Ishikawa (cell line): Measurements from ENCODE around the gene TMEM237.
A peak's percentile ranks its signal among the peaks of the same experiment; 100 is the strongest.

Experiments used
- CEBPB ChIP-seq: IDR thresholded peaks from 2 replicates; pipeline ENCODE4 v1.6.1; 2012
- CREB1 ChIP-seq: IDR thresholded peaks from 2 replicates; pipeline ENCODE4 v1.6.1; 2012; ENCODE audit warnings: low read depth
- EGR1 ChIP-seq: IDR thresholded peaks from 2 replicates; pipeline ENCODE4 v1.6.1; 2012
- EP300 ChIP-seq: IDR thresholded peaks from 2 replicates; pipeline ENCODE4 v1.6.1; 2012; ENCODE audit warnings: borderline replicate concordance
- FOXM1 ChIP-seq: IDR thresholded peaks from 2 replicates; pipeline ENCODE4 v1.6.1; 2012; ENCODE audit warnings: low read depth, borderline replicate concordance
- NFIC ChIP-seq: IDR thresholded peaks from 2 replicates; pipeline ENCODE4 v1.6.1; 2012
- RAD21 ChIP-seq: IDR thresholded peaks from 2 replicates; pipeline ENCODE4 v1.6.1; 2012; ENCODE audit warnings: low read depth
- TAF1 ChIP-seq: IDR thresholded peaks from 2 replicates; pipeline ENCODE4 v1.6.1; 2012; ENCODE audit warnings: low read depth, mild to moderate bottlenecking
- TCF12 ChIP-seq: IDR thresholded peaks from 2 replicates; pipeline ENCODE4 v1.6.1; 2012; ENCODE audit warnings: low read depth
- TEAD4 ChIP-seq: IDR thresholded peaks from 2 replicates; pipeline ENCODE4 v1.6.1; 2012
- YY1 ChIP-seq: IDR thresholded peaks from 2 replicates; pipeline ENCODE4 v1.6.1; 2012; ENCODE audit warnings: low read depth
- ZBTB7A ChIP-seq: IDR thresholded peaks from 2 replicates; pipeline ENCODE4 v1.6.1; 2012; ENCODE audit warnings: low read depth
- TF ChIP-seq, protein P1 (sequence below): IDR thresholded peaks from 2 replicates; pipeline ENCODE4 v1.6.1; 2012
- TF ChIP-seq, protein P2 (sequence below): IDR thresholded peaks from 2 replicates; pipeline ENCODE4 v1.6.1; 2012
- TF ChIP-seq, protein P3 (sequence below): IDR thresholded peaks from 2 replicates; pipeline ENCODE4 v1.6.1; 2012; ENCODE audit warnings: low read depth, mild to moderate bottlenecking

Gene TMEM237

DNA sequence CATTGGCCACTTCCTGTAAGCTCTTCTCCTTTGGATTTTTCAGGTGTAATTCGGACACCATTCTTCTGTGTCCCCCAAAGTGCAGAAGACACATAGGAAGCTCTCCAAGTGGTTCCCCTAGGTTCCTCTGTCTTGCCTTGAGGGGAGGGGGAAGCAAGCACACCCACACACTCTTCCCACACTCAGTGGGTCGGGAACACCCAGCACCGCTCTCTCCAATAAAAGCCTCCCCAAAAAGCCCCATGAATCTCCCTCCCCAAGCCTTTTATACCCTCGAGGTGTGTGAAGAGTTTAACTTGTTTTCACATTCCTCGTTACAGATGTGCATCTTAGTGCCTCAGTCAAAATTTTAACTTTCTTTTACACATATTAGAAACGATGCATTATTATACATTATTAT lies 9.9 kb upstream of the TMEM237 start:
- TF ChIP-seq FOXM1 (no peak), ZBTB7A (no peak), EGR1 (no peak), CREB1 (no peak), CEBPB (no peak), RAD21 (no peak), TAF1 (no peak), EP300 (no peak), NFIC (no peak), TCF12 (no peak)
- TF ChIP-seq, protein P1, sequence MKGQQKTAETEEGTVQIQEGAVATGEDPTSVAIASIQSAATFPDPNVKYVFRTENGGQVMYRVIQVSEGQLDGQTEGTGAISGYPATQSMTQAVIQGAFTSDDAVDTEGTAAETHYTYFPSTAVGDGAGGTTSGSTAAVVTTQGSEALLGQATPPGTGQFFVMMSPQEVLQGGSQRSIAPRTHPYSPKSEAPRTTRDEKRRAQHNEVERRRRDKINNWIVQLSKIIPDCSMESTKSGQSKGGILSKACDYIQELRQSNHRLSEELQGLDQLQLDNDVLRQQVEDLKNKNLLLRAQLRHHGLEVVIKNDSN = no peak
- TF ChIP-seq, protein P2, sequence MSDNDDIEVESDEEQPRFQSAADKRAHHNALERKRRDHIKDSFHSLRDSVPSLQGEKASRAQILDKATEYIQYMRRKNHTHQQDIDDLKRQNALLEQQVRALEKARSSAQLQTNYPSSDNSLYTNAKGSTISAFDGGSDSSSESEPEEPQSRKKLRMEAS = no peak

DNA sequence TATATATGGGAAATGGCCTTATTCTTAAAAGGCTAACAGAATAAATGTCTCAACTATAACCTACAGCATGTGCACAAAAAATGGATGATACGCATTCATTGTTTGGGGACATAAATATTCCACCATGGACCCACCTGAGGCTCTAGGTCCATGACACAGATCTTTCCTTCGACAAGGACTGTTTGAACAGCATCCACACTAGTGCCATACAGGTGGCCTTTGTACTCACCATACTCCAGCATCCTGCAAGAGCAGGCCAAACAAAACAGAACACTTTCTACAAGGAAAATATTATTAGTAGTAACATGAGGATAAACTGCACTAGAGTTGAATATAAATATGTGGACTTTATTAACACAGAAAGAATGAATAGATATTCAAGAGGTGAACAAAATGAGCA lies 6.1 kb upstream of the TMEM237 start:
- TF ChIP-seq FOXM1 (no peak), EP300 (no peak), CREB1 (no peak), NFIC (no peak), YY1 (no peak), RAD21 (no peak), EGR1 (no peak), CEBPB (no peak), TEAD4 (no peak), ZBTB7A (no peak), TAF1 (no peak)
- TF ChIP-seq, protein P3, sequence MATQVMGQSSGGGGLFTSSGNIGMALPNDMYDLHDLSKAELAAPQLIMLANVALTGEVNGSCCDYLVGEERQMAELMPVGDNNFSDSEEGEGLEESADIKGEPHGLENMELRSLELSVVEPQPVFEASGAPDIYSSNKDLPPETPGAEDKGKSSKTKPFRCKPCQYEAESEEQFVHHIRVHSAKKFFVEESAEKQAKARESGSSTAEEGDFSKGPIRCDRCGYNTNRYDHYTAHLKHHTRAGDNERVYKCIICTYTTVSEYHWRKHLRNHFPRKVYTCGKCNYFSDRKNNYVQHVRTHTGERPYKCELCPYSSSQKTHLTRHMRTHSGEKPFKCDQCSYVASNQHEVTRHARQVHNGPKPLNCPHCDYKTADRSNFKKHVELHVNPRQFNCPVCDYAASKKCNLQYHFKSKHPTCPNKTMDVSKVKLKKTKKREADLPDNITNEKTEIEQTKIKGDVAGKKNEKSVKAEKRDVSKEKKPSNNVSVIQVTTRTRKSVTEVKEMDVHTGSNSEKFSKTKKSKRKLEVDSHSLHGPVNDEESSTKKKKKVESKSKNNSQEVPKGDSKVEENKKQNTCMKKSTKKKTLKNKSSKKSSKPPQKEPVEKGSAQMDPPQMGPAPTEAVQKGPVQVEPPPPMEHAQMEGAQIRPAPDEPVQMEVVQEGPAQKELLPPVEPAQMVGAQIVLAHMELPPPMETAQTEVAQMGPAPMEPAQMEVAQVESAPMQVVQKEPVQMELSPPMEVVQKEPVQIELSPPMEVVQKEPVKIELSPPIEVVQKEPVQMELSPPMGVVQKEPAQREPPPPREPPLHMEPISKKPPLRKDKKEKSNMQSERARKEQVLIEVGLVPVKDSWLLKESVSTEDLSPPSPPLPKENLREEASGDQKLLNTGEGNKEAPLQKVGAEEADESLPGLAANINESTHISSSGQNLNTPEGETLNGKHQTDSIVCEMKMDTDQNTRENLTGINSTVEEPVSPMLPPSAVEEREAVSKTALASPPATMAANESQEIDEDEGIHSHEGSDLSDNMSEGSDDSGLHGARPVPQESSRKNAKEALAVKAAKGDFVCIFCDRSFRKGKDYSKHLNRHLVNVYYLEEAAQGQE = no peak
- TF ChIP-seq, protein P1 = no peak
- TF ChIP-seq, protein P2 = no peak

DNA sequence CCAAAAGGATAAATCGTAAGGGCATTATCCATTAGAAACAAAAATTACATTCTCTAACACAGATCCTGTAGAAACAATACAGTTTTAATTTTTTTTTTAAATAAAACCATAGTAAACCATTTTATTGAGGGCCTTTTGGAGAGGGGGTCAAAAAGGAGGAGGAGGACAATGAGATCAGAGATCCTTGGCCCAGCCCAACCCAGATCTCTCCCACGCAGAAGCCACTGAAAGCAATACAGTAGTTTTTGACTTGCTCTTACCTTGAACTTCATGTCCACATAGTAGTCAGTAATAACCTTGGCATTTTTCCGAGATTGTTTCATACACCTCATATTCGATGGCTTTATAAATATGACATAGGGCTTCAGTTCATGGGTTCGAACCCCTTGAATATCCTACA lies 4.1 kb upstream of the TMEM237 start:
- TF ChIP-seq NFIC (no peak), TAF1 (no peak)

DNA sequence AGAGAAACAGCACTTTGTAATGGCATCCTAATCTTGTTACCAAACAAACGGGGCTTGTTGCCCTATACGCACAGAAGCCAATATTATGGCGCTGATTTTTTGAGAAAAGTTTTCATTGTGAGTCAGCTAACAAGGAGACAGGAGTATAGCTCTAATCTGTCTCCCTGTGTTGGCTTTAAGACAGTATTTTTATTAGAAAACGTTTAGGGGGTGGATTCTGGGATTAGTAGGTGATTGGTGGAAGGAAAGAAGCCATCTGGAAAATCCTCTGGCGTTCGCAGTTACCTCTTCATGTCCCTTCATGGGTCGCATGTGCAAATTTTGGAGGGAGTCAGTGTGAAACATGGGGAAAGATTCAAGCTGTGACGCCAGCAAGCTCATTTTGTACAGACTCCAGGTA lies 698 bp upstream of the TMEM237 start:
- TF ChIP-seq CEBPB (no peak), EGR1 (no peak), CREB1 (no peak)

DNA sequence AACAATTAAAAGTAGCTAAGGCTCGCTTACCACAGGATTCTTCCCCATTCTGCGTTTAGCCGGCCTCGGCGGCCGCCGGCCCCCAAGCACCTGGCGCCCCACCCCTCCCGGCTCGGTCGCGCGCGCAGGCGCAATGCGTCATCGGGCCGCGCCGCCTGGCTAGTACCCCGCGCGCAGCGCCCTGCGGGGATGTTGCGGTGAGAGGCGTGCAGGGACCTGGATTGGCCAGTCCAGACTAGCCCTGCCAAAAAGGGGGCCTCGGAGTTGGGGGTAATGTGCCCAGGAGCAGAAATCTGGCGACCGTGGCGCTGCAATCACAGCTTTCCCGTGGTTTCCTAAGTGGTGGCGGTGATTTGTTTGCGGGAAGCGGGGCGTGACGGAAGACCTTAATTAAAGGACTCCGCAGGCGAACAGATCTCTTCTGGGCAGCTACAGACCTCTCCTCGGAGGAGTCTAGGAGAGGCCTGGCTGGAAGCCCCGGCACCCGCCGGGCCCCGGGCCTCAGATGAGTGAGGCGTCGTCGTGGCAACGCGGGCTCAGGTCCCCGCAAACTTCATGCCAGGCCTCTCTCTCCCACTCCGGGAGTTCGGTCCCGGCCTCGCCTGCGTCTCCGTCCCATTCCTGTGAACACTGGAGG lies 606 bp downstream of the TMEM237 start:
- TF ChIP-seq TEAD4 (no peak), NFIC (no peak; the same call in 1 of the 2 replicates), EP300 (no peak), TAF1 (no peak), CREB1 (peak; percentile 88), YY1 (no peak), FOXM1 (no peak), CEBPB (no peak), ZBTB7A (no peak), EGR1 (no peak), TCF12 (peak; percentile 21; the same call in 1 of the 2 replicates), RAD21 (no peak)
- TF ChIP-seq, protein P2 = peak; percentile 65
- TF ChIP-seq, protein P3 = no peak
- TF ChIP-seq, protein P1 = 0 out of 2 replicates have a peak, but pooled peaks have one; percentile 4
